ENCODE results near the gene TUBG2. TPM values are rescaled to one million over a fixed set of nuclear protein-coding genes. Genes with fewer than 3 reads are reported as not detected.

The TUBG2 gene
- total RNA-seq, 1 experiment from 2014 or later = 23.8 TPM

- Mint-ChIP-seq H3K4me1 (ENCODE audit: low read depth, unreplicated experiment) (peaks cover 6% of the 10 kb centered on the region), H3K27me3 (ENCODE audit: insufficient read depth, unreplicated experiment) (no peaks in the 10 kb centered on the region), H3K36me3 (ENCODE audit: insufficient read depth, unreplicated experiment) (no peaks in the 10 kb centered on the region), H3K9me3 (ENCODE audit: unreplicated experiment) (no peaks in the 10 kb centered on the region), H3K27ac (ENCODE audit: unreplicated experiment) (no peak overlapping the region), H3K4me3 (ENCODE audit: unreplicated experiment) (no peak overlapping the region)
- BruUV-seq (replicated peaks) = no TSS peak
- H3K4me1 ChIP-seq = peaks cover 5% of the 10 kb centered on the region; the same call in 1 of the 2 replicates
- no peak overlapping the region for H3K4me3 ChIP-seq (ENCODE audit: low read depth, low read length)
- intact Hi-C loops (cut with micrococcal nuclease; ENCODE audit: unreplicated experiment) = no loop called here
- ChIA-PET POLR2A (no interaction called here), CTCF (no interaction called here)
- H3K27me3 ChIP-seq (replicated peaks; ENCODE audit: control insufficient read depth, insufficient read depth, low read length) = no peaks in the 10 kb centered on the region
- H3K9me3 ChIP-seq = no peaks in the 10 kb centered on the region
- no peak for TF ChIP-seq CTCF (IDR thresholded peaks at IDR 0.05; ENCODE audit: insufficient read depth in 1 of 2, low read depth in 1 of 2, low read length in 1 of 2, severe bottlenecking in 1 of 2, unreplicated experiment in 1 of 2)
- DNase-seq = no peak
- no peaks in the 10 kb centered on the region for H3K36me3 ChIP-seq (ENCODE audit: control insufficient read depth, insufficient read depth, low read length)
Measured at GRCh38 chr17:42629411-42630009, 29.6 kb upstream of the TUBG2 start.

- no peak overlapping the region for H3K4me3 ChIP-seq (ENCODE audit: low read depth, low read length)
- POLR2A ChIA-PET = interaction anchor here (1.2 kb wide), 1 partner anchor 24 kb away, joined by 3 read pairs; the partner anchor contains the start of genes RETREG3 and TUBG1
- peak overlapping the region; percentile 51 for H3K27ac Mint-ChIP-seq (ENCODE audit: unreplicated experiment)
- intact Hi-C loops (cut with micrococcal nuclease; ENCODE audit: unreplicated experiment) = no loop called here
- peaks cover 5% of the 10 kb centered on the region; the same call in 1 of the 2 replicates for H3K4me1 ChIP-seq
- BruUV-seq (replicated peaks) = no TSS peak
- CTCF ChIA-PET = interaction anchor here (0.6 to 1.4 kb wide), 4 partner anchors 14 to 135 kb away, joined by 3 to 4 read pairs (median 3); partner anchors contain the start of gene PLEKHH3
- H3K27me3 Mint-ChIP-seq (ENCODE audit: insufficient read depth, unreplicated experiment) = no peaks in the 10 kb centered on the region
- TF ChIP-seq CTCF (IDR thresholded peaks at IDR 0.05; ENCODE audit: insufficient read depth in 1 of 2, low read depth in 1 of 2, low read length in 1 of 2, severe bottlenecking in 1 of 2, unreplicated experiment in 1 of 2) = no peak
- H3K4me3 Mint-ChIP-seq (ENCODE audit: unreplicated experiment) = peak overlapping the region; percentile 23
- no peaks in the 10 kb centered on the region for H3K36me3 ChIP-seq (ENCODE audit: control insufficient read depth, insufficient read depth, low read length)
- H3K9me3 Mint-ChIP-seq (ENCODE audit: unreplicated experiment) = no peaks in the 10 kb centered on the region
- H3K4me1 Mint-ChIP-seq (ENCODE audit: low read depth, unreplicated experiment) = peaks cover 6% of the 10 kb centered on the region
- no peaks in the 10 kb centered on the region for H3K36me3 Mint-ChIP-seq (ENCODE audit: insufficient read depth, unreplicated experiment)
- H3K9me3 ChIP-seq = no peaks in the 10 kb centered on the region
- DNase-seq = no peak
- H3K27me3 ChIP-seq (replicated peaks; ENCODE audit: control insufficient read depth, insufficient read depth, low read length) = no peaks in the 10 kb centered on the region
Measured at GRCh38 chr17:42632949-42633444, 26.1 kb upstream of the TUBG2 start.

- BruUV-seq (replicated peaks) = no TSS peak
- Mint-ChIP-seq H3K36me3 (ENCODE audit: insufficient read depth, unreplicated experiment) (no peaks in the 10 kb centered on the region), H3K4me1 (ENCODE audit: low read depth, unreplicated experiment) (peaks cover 8% of the 10 kb centered on the region), H3K27ac (ENCODE audit: unreplicated experiment) (no peak overlapping the region), H3K4me3 (ENCODE audit: unreplicated experiment) (no peak overlapping the region), H3K9me3 (ENCODE audit: unreplicated experiment) (no peaks in the 10 kb centered on the region), H3K27me3 (ENCODE audit: insufficient read depth, unreplicated experiment) (peaks cover 6% of the 10 kb centered on the region)
- H3K9me3 ChIP-seq = no peaks in the 10 kb centered on the region
- H3K36me3 ChIP-seq (ENCODE audit: control insufficient read depth, insufficient read depth, low read length) = no peaks in the 10 kb centered on the region
- POLR2A ChIA-PET = no interaction called here
- H3K4me3 ChIP-seq (ENCODE audit: low read depth, low read length) = no peak overlapping the region
- CTCF ChIA-PET = no interaction called here
- no peak for DNase-seq
- H3K27me3 ChIP-seq (replicated peaks; ENCODE audit: control insufficient read depth, insufficient read depth, low read length) = no peaks in the 10 kb centered on the region
- H3K4me1 ChIP-seq = no peaks in the 10 kb centered on the region
- no peak for TF ChIP-seq CTCF (IDR thresholded peaks at IDR 0.05; ENCODE audit: insufficient read depth in 1 of 2, low read depth in 1 of 2, low read length in 1 of 2, severe bottlenecking in 1 of 2, unreplicated experiment in 1 of 2)
- intact Hi-C loops (cut with micrococcal nuclease; ENCODE audit: unreplicated experiment) = no loop called here
Measured at GRCh38 chr17:42639525-42640113, 19.5 kb upstream of the TUBG2 start.

All from Caco-2 (cell line).